ENCODE results near the gene FSCN2. TPM values are rescaled to one million over a fixed set of nuclear protein-coding genes. Genes with fewer than 3 reads are reported as not detected.

FSCN2 gene
- total and polyA plus RNA-seq, 2 experiments from 2014 or later: 0.13 to 1.6 TPM

DNA sequence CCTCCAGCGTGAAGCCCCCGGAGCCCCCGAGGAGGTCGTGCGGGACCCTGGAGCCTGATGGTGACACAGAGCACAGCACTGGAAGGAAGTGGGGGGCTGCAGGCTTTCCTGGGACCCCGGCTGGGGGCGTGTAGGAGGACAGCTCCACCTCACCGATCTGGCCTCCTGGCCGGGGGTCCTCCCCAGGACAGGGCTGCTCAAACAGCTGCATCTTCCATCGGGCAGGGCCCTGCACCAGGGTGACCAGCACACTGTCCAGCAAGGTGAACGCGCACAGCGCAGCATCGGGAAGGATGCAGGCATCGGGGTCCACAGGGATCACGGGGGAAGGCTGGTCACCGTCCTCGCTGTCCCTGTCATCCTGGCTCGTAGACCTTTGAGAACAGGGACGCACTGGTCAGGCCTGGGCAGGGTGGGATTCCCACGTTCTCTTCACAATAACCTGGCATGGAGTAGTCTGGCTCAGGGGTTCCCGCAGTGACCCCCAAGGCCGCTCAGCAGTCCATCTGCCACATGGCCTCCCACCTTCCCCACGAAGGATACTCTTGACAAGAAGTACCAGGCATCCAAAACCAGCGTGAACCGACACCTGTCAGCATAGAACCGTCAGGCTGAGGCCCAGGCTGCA, 22.8 kb downstream of the FSCN2 start:
- H3K4me3 ChIP-seq: peak overlapping the region; percentile 99
- H3K79me2 ChIP-seq (replicated peaks; ENCODE audit: insufficient read depth): peaks cover 23% of the 10 kb centered on the region
- DNase-seq (ENCODE audit: low spot score) (no peak), ATAC-seq (no peak)
- Mint-ChIP-seq H3K36me3 (ENCODE audit: low read depth) (peaks cover 38% of the 10 kb centered on the region), H3K4me1 (peaks cover 20% of the 10 kb centered on the region), H3K27me3 (ENCODE audit: insufficient read depth, low read depth, poor library complexity) (peaks cover 15% of the 10 kb centered on the region), H3K4me3 (peak overlapping the region; percentile 90), H3K27ac (no peak overlapping the region), H3K9me3 (no peaks in the 10 kb centered on the region)
- H3K4me1 ChIP-seq (ENCODE audit: insufficient read depth): peaks cover 8% of the 10 kb centered on the region; the same call in 1 of the 2 replicates
- H3K9me2 ChIP-seq (ENCODE audit: insufficient read depth): no peaks in the 10 kb centered on the region
- H2AFZ ChIP-seq: no peak overlapping the region
- no peaks in the 10 kb centered on the region for H3K27me3 ChIP-seq (ENCODE audit: insufficient read depth)
- TF ChIP-seq NANOG (IDR thresholded peaks at IDR 0.05; ENCODE audit: borderline replicate concordance) (no peak), CREB1 (CRISPR knock-in tag; IDR thresholded peaks at IDR 0.05; ENCODE audit: low read depth) (no peak), POLR2AphosphoS5 (IDR thresholded peaks at IDR 0.05; ENCODE audit: low read depth) (no peak), ZNF114 (CRISPR knock-in tag; IDR thresholded peaks at IDR 0.05) (no peak)
- H4K20me1 ChIP-seq (replicated peaks; ENCODE audit: insufficient read depth): no peaks in the 10 kb centered on the region; the same call in 1 of the 2 replicates
- no peaks in the 10 kb centered on the region; the same call in 1 of the 2 replicates for H3K36me3 ChIP-seq (ENCODE audit: insufficient read depth)
- peaks cover 15% of the 10 kb centered on the region for H3F3A ChIP-seq (replicated peaks; ENCODE audit: low read depth)
- H3K27ac ChIP-seq (ENCODE audit: low read depth): no peak overlapping the region
- peak overlapping the region; percentile 97 for H3K4me2 ChIP-seq

DNA sequence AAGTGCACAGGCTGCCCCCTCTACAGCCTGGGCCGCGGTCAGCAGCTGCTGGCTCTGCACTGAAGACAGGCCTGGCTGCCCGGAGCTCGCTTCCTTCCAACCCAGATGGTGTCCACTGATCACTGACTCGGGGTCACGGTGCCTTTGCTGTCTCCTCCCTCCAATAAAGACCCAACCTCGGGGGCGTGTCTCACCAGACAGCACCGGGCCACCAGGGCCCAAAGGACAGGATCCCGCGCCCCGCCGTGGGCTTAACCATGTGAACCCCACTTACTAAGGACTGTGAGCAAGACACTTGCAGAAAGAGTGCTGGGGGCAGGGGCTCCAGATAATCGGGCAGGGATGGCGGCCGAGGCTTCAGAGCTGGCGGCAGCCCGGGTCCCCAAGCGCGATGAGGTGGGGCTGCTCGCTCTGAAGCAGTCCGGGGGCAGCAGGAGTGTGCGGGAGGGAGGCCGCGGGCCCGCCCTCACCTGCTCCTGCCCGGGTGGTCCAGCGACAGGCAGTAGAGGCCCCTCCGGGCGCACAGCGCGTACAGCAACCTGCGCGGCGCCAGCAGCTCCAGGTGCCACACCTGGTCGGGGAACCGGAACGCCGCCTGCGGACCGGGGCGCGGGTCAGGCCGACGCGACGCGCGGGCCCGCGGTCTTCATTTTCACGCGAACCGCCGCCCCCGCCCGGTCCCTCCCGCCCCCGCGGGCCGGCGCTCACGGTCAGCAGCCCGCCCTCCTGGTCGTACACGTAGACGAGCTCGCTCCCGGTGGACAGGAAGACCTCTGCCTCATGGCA, 23.5 kb downstream of the FSCN2 start:
- Histone ChIP-seq H3K4me3 (peak overlapping the region; percentile 99), H3K4me1 (ENCODE audit: insufficient read depth) (peaks cover 8% of the 10 kb centered on the region; the same call in 1 of the 2 replicates), H3K79me2 (replicated peaks; ENCODE audit: insufficient read depth) (peaks cover 23% of the 10 kb centered on the region), H2AFZ (peak overlapping the region; percentile 80), H3K27ac (ENCODE audit: low read depth) (no peak overlapping the region), H3K36me3 (ENCODE audit: insufficient read depth) (no peaks in the 10 kb centered on the region; the same call in 1 of the 2 replicates), H3K27me3 (ENCODE audit: insufficient read depth) (no peaks in the 10 kb centered on the region), H3F3A (replicated peaks; ENCODE audit: low read depth) (peaks cover 15% of the 10 kb centered on the region), H3K9me2 (ENCODE audit: insufficient read depth) (no peaks in the 10 kb centered on the region), H3K4me2 (peak overlapping the region; percentile 97), H4K20me1 (replicated peaks; ENCODE audit: insufficient read depth) (no peaks in the 10 kb centered on the region; the same call in 1 of the 2 replicates)
- ATAC-seq: peak; percentile 15
- H3K36me3 Mint-ChIP-seq (ENCODE audit: low read depth): peaks cover 32% of the 10 kb centered on the region
- H3K27ac Mint-ChIP-seq: peak overlapping the region; percentile 75; the same call in 1 of the 2 replicates
- peaks cover 15% of the 10 kb centered on the region for H3K27me3 Mint-ChIP-seq (ENCODE audit: insufficient read depth, low read depth, poor library complexity)
- DNase-seq (ENCODE audit: low spot score): peak; percentile 40
- peak overlapping the region; percentile 90 for H3K4me3 Mint-ChIP-seq
- H3K4me1 Mint-ChIP-seq: peaks cover 20% of the 10 kb centered on the region
- no peaks in the 10 kb centered on the region for H3K9me3 Mint-ChIP-seq
- TF ChIP-seq STAT1 (IDR thresholded peaks at IDR 0.05; ENCODE audit: unreplicated experiment) (no peak), NANOG (IDR thresholded peaks at IDR 0.05; ENCODE audit: borderline replicate concordance) (no peak), ZNF114 (CRISPR knock-in tag; IDR thresholded peaks at IDR 0.05) (no peak), EZH2 (IDR thresholded peaks at IDR 0.05; ENCODE audit: low read depth, unreplicated experiment) (no peak), POLR2AphosphoS5 (IDR thresholded peaks at IDR 0.05; ENCODE audit: low read depth) (no peak), JUNB (IDR thresholded peaks at IDR 0.05; ENCODE audit: unreplicated experiment) (no peak), EZH2phosphoT487 (IDR thresholded peaks at IDR 0.05; ENCODE audit: unreplicated experiment) (no peak)
- TF ChIP-seq, protein P1, sequence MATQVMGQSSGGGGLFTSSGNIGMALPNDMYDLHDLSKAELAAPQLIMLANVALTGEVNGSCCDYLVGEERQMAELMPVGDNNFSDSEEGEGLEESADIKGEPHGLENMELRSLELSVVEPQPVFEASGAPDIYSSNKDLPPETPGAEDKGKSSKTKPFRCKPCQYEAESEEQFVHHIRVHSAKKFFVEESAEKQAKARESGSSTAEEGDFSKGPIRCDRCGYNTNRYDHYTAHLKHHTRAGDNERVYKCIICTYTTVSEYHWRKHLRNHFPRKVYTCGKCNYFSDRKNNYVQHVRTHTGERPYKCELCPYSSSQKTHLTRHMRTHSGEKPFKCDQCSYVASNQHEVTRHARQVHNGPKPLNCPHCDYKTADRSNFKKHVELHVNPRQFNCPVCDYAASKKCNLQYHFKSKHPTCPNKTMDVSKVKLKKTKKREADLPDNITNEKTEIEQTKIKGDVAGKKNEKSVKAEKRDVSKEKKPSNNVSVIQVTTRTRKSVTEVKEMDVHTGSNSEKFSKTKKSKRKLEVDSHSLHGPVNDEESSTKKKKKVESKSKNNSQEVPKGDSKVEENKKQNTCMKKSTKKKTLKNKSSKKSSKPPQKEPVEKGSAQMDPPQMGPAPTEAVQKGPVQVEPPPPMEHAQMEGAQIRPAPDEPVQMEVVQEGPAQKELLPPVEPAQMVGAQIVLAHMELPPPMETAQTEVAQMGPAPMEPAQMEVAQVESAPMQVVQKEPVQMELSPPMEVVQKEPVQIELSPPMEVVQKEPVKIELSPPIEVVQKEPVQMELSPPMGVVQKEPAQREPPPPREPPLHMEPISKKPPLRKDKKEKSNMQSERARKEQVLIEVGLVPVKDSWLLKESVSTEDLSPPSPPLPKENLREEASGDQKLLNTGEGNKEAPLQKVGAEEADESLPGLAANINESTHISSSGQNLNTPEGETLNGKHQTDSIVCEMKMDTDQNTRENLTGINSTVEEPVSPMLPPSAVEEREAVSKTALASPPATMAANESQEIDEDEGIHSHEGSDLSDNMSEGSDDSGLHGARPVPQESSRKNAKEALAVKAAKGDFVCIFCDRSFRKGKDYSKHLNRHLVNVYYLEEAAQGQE (IDR thresholded peaks at IDR 0.05; ENCODE audit: unreplicated experiment): no peak
- TF ChIP-seq, protein P2, sequence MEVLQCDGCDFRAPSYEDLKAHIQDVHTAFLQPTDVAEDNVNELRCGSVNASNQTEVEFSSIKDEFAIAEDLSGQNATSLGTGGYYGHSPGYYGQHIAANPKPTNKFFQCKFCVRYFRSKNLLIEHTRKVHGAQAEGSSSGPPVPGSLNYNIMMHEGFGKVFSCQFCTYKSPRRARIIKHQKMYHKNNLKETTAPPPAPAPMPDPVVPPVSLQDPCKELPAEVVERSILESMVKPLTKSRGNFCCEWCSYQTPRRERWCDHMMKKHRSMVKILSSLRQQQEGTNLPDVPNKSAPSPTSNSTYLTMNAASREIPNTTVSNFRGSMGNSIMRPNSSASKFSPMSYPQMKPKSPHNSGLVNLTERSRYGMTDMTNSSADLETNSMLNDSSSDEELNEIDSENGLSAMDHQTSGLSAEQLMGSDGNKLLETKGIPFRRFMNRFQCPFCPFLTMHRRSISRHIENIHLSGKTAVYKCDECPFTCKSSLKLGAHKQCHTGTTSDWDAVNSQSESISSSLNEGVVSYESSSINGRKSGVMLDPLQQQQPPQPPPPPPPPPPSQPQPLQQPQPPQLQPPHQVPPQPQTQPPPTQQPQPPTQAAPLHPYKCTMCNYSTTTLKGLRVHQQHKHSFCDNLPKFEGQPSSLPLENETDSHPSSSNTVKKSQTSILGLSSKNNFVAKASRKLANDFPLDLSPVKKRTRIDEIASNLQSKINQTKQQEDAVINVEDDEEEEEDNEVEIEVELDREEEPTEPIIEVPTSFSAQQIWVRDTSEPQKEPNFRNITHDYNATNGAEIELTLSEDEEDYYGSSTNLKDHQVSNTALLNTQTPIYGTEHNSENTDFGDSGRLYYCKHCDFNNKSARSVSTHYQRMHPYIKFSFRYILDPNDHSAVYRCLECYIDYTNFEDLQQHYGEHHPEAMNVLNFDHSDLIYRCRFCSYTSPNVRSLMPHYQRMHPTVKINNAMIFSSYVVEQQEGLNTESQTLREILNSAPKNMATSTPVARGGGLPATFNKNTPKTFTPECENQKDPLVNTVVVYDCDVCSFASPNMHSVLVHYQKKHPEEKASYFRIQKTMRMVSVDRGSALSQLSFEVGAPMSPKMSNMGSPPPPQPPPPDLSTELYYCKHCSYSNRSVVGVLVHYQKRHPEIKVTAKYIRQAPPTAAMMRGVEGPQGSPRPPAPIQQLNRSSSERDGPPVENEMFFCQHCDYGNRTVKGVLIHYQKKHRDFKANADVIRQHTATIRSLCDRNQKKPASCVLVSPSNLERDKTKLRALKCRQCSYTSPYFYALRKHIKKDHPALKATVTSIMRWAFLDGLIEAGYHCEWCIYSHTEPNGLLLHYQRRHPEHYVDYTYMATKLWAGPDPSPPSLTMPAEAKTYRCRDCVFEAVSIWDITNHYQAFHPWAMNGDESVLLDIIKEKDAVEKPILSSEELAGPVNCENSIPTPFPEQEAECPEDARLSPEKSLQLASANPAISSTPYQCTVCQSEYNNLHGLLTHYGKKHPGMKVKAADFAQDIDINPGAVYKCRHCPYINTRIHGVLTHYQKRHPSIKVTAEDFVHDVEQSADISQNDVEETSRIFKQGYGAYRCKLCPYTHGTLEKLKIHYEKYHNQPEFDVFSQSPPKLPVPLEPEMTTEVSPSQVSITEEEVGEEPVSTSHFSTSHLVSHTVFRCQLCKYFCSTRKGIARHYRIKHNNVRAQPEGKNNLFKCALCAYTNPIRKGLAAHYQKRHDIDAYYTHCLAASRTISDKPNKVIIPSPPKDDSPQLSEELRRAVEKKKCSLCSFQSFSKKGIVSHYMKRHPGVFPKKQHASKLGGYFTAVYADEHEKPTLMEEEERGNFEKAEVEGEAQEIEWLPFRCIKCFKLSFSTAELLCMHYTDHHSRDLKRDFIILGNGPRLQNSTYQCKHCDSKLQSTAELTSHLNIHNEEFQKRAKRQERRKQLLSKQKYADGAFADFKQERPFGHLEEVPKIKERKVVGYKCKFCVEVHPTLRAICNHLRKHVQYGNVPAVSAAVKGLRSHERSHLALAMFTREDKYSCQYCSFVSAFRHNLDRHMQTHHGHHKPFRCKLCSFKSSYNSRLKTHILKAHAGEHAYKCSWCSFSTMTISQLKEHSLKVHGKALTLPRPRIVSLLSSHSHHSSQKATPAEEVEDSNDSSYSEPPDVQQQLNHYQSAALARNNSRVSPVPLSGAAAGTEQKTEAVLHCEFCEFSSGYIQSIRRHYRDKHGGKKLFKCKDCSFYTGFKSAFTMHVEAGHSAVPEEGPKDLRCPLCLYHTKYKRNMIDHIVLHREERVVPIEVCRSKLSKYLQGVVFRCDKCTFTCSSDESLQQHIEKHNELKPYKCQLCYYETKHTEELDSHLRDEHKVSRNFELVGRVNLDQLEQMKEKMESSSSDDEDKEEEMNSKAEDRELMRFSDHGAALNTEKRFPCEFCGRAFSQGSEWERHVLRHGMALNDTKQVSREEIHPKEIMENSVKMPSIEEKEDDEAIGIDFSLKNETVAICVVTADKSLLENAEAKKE (CRISPR knock-in tag; IDR thresholded peaks at IDR 0.05): no peak
